Hematopoietic multipotent progenitor cell treated with erythropoietin and hydrocortisone succinate and interleukin-3 and kit ligand, for 8 days (in vitro differentiated cells): ENCODE results near the gene ZNF425.
"Not testable (repeated sequence)": the region's sequence is repeated elsewhere in the genome, so short reads cannot be mapped to it uniquely, and the experiment has no call there.

Experiments
- DNase-seq: peaks from one replicate; pipeline ENCODE4 v3.0.0-alpha.2; 2015

Gene ZNF425

GRCh38 chr7:149133028-149133710, 7.0 kb upstream of the ZNF425 start:
- DNase-seq = peak; percentile 75

- no peak for DNase-seq
Observed at GRCh38 chr7:149130572-149131198, 4.6 kb upstream of the ZNF425 start.

- DNase-seq = peak; percentile 51
Observed at GRCh38 chr7:149126662-149127266, 640 bp upstream of the ZNF425 start.

GRCh38 chr7:149125189-149125862, 798 bp downstream of the ZNF425 start:
- peak; percentile 19 for DNase-seq

- no peak for DNase-seq
Observed at GRCh38 chr7:149109969-149110368, 16.2 kb downstream of the ZNF425 start.

GRCh38 chr7:149104749-149105148, 21.4 kb downstream of the ZNF425 start:
- DNase-seq = no peak

GRCh38 chr7:149104214-149104613, 21.9 kb downstream of the ZNF425 start:
- DNase-seq = no peak

GRCh38 chr7:149103424-149103823, 22.7 kb downstream of the ZNF425 start:
- no peak for DNase-seq

GRCh38 chr7:149102666-149103065, 23.5 kb downstream of the ZNF425 start:
- DNase-seq = no peak

GRCh38 chr7:149100821-149101220, 25.3 kb downstream of the ZNF425 start:
- no peak for DNase-seq

- no peak for DNase-seq
Observed at GRCh38 chr7:149099058-149099457, 27.1 kb downstream of the ZNF425 start.

GRCh38 chr7:149097088-149097487, 29.0 kb downstream of the ZNF425 start:
- no peak for DNase-seq

- no peak for DNase-seq
Observed at GRCh38 chr7:149093228-149093627, 32.9 kb downstream of the ZNF425 start.

GRCh38 chr7:149092244-149092643, 33.9 kb downstream of the ZNF425 start:
- DNase-seq = not testable (repeated sequence)

- DNase-seq = peak; percentile 91
Observed at GRCh38 chr7:149090397-149091195, 35.5 kb downstream of the ZNF425 start, which contains the start of gene ZNF786. TSS of gene ZNF786 (minus strand) at chr7:149090718. CDS start at chr7:149090640, 78 bp downstream.

- DNase-seq = no peak
Observed at GRCh38 chr7:149087376-149087775, 38.7 kb downstream of the ZNF425 start.

GRCh38 chr7:149085866-149086265, 40.3 kb downstream of the ZNF425 start:
- no peak for DNase-seq

- no peak for DNase-seq
Observed at GRCh38 chr7:149084407-149084806, 41.7 kb downstream of the ZNF425 start.

- no peak for DNase-seq
Observed at GRCh38 chr7:149081914-149082313, 44.2 kb downstream of the ZNF425 start.

GRCh38 chr7:149077594-149077993, 48.5 kb downstream of the ZNF425 start:
- DNase-seq = no peak

- no peak for DNase-seq
Observed at GRCh38 chr7:149075286-149075685, 50.8 kb downstream of the ZNF425 start.

- DNase-seq = no peak
Observed at GRCh38 chr7:149074116-149074885, 51.8 kb downstream of the ZNF425 start.
